ENCODE results near the gene DENND5A.
A peak's percentile ranks its signal among the peaks of the same experiment; 100 is the strongest.
"Not testable (repeated sequence)": the region's sequence is repeated elsewhere in the genome, so short reads cannot be mapped to it uniquely, and the experiment has no call there.

Gene DENND5A

DNA sequence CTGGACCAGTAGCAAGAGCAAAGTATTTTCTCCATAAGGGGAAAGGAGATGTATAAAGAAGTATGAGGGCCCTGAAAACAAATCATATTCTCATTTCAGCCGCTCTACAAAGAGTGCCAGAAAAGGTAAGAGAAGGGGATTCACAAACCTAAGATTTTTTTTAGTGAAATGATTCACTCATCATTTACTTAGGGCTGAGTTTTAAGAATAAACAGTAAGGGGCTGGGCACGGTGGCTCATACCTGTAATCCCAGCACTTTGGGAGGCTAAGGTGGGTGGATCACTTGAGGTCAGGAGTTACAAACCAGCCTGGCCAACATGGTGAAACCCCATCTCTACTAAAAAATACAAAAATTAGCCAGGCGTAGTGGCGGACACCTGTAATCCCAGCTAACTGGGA is 55.5 kb downstream of the DENND5A start:
- H3K4me3 Mint-ChIP-seq = peak overlapping the region; percentile 46
- H3K4me1 Mint-ChIP-seq (ENCODE audit: low read depth) = peaks cover 63% of the 10 kb centered on the region
- peak overlapping the region; percentile 83 for H3K27ac Mint-ChIP-seq
- not testable (repeated sequence) for H3K9me3 Mint-ChIP-seq; H3K36me3 Mint-ChIP-seq (ENCODE audit: low read depth); H3K27me3 Mint-ChIP-seq

DNA sequence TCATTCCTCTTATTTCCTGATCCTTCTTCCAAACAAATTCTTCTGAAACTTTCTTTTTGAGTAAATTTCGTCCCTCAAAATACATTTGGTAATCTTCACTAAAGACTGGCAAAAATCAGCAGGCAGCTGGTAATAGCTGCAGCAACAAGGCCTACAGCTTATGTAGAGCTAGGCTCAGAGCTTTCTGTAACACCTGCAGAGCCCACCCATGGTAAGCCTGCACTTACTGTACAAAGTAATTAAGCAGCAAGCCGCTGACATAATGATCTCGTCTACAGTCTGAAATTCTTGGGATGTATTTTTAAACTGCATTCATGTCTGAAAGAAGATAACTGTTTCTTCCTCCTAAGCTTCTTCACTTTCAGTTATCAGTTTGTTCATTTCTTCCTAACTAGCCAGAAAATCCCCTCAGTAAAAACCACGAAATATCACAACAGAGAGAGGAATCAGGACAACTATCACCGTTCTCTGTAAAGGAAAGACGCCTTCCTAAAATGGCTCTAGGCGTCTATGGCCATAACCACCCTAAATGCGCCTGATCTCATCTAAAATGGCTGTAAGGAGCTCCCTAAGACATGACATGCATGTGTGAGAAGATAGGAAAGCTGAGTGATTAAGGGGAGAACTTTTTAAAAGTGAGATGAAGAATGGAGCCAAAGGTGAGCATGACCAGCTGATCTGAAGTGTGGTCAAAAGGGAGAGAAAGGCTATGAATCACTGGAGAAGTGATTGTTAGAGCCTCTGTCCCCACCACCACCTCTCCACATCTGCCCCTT is 56.2 kb downstream of the DENND5A start:
- Mint-ChIP-seq H3K27me3 (no peaks in the 10 kb centered on the region), H3K4me1 (ENCODE audit: low read depth) (peaks cover 57% of the 10 kb centered on the region), H3K36me3 (ENCODE audit: low read depth) (peaks cover 1% of the 10 kb centered on the region), H3K9me3 (no peaks in the 10 kb centered on the region), H3K27ac (peak overlapping the region; percentile 83), H3K4me3 (peak overlapping the region; percentile 46)

DNA sequence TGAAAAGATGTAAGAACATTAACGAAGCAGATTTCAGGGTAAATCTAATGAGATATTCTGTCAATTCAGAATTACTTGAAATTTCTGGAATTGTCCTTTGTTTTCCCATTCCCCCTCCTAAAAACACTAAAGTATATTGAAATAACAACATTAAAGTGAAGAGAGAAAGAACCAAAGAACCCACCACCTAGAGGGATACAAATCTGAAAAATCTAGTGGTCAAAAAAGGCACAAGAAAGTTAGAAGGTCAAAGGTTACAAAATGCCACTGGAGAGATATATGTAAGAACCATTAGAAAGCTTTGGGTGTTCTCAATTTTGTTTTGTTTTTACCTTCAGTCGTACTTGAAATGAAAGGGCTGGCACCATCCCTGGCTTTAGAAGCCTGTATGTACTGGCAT is 57.9 kb downstream of the DENND5A start:
- Mint-ChIP-seq H3K27ac (no peak overlapping the region), H3K4me3 (no peak overlapping the region), H3K36me3 (ENCODE audit: low read depth) (peaks cover 18% of the 10 kb centered on the region), H3K4me1 (ENCODE audit: low read depth) (peaks cover 61% of the 10 kb centered on the region), H3K9me3 (no peaks in the 10 kb centered on the region), H3K27me3 (no peaks in the 10 kb centered on the region)

DNA sequence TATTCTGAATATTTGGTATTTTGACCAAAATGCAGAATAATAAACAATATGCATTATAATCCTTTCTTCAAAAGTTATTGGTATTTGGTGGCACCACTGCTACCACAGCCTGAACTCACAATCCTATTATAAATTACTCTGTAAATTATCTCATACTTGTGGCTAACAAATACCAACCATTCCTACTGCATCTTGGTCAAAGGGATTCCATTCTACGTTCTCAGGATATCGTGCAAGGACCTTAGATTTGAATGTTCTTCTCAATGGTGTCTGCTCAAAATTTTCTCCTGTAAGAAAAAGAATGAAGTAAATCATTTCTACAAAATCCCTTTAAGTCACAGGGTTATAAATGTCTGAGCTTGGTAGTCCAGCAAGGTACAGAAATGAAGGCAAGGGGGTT is 58.7 kb downstream of the DENND5A start:
- H3K4me3 Mint-ChIP-seq = no peak overlapping the region
- H3K27ac Mint-ChIP-seq = no peak overlapping the region
- peaks cover 61% of the 10 kb centered on the region for H3K4me1 Mint-ChIP-seq (ENCODE audit: low read depth)
- no peaks in the 10 kb centered on the region for H3K9me3 Mint-ChIP-seq
- H3K27me3 Mint-ChIP-seq = no peaks in the 10 kb centered on the region
- H3K36me3 Mint-ChIP-seq (ENCODE audit: low read depth) = peaks cover 25% of the 10 kb centered on the region

DNA sequence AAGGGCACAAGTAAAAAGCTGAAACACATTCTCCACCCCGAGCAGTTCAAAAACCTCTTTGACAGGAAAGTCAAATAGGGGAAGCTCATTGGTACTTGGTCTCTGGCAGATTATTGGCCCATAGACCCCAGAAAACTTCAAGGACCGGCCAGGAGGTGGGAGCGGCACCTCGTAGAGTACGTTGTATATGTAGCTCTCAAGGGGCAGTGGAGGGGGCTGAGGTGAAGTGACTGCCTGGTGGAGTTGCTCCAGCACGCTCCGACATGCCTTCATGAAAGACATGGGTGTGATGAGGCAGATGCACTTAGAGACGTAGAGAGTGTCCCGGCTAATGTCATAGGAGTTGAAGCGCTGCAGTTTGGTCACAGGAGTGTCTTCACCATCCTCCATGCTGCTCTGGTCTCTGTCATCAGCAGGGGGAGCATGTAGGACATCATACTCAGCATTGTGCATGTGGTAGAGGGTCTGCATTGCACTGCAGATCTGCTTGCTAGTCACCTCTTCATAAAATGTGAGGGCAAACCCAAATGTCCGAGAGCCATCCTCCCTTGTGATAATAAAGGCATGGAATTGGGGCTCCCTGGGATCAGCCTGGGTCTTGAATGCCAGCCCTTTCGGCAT is 61.3 kb downstream of the DENND5A start:
- no peaks in the 10 kb centered on the region for H3K9me3 Mint-ChIP-seq

DNA sequence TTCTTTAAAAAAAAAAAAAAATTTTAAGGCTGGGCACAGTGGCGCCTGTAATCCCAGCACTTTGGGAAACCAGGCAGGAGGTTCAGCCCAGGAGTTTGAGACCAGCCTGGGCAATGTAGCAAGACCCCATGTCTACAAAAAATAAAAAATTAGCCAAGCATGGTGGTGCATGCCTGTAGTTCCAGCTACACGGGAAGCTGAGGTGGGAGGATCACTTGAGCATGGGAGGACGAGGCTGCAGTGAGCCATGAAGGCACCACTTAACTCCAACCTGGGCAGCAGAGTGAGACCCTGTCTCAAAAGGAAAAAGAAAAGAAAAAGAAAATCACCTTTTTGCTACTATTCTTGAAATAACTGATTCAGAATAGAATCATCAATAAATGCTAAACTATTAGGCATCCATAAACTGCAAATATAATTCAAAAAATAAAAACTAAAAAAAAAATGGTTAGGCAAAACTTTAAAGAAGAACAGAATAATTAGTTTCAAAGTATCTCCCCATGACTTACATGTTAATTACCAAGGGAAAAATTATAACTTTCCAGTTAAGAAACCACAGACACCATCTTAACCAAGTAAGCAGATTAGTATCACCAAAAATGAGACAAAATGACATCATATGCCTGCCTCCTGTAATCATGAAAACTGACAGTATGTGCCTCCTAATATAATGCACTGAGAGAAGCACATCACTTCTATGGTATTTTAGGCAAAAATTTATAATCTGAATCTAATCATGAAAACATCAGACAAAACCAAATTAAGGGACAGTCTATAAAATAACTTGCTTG is 63.6 kb downstream of the DENND5A start:
- peak overlapping the region; percentile 24 for H3K27ac Mint-ChIP-seq
- H3K36me3 Mint-ChIP-seq (ENCODE audit: low read depth) = peaks cover 33% of the 10 kb centered on the region
- H3K27me3 Mint-ChIP-seq = no peaks in the 10 kb centered on the region
- peaks cover 31% of the 10 kb centered on the region for H3K4me1 Mint-ChIP-seq (ENCODE audit: low read depth)
- H3K4me3 Mint-ChIP-seq = peak overlapping the region; percentile 21
- no peaks in the 10 kb centered on the region for H3K9me3 Mint-ChIP-seq

More for the DNA sequence above, 61.3 kb downstream of the DENND5A start:
- no peak overlapping the region for H3K27ac Mint-ChIP-seq
- H3K4me3 Mint-ChIP-seq = no peak overlapping the region
- H3K36me3 Mint-ChIP-seq (ENCODE audit: low read depth) = peaks cover 29% of the 10 kb centered on the region
- H3K4me1 Mint-ChIP-seq (ENCODE audit: low read depth) = peaks cover 49% of the 10 kb centered on the region
- H3K27me3 Mint-ChIP-seq = no peaks in the 10 kb centered on the region

DNA sequence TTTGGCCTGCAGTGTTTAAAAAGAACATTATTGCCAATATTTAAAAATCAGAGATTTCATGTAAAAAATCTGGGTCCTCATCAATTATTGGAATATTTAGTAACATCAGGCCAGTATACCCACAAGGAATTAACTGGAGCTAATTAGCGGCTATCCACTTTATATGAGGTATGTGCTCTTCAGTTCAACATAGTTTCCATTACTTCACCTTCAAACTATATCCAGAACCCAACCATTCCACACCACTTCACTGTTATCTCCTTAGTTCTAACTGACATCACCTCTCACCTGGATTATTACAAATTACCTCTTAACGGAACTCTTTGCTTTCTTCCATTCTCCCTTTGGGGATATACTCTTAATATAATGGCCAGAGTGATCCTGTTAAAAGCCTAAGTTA is 64.7 kb downstream of the DENND5A start:
- H3K27ac Mint-ChIP-seq = no peak overlapping the region
- H3K4me3 Mint-ChIP-seq = no peak overlapping the region
- H3K36me3 Mint-ChIP-seq (ENCODE audit: low read depth) = peaks cover 33% of the 10 kb centered on the region
- no peaks in the 10 kb centered on the region for H3K9me3 Mint-ChIP-seq
- peaks cover 31% of the 10 kb centered on the region for H3K4me1 Mint-ChIP-seq (ENCODE audit: low read depth)
- no peaks in the 10 kb centered on the region for H3K27me3 Mint-ChIP-seq

DNA sequence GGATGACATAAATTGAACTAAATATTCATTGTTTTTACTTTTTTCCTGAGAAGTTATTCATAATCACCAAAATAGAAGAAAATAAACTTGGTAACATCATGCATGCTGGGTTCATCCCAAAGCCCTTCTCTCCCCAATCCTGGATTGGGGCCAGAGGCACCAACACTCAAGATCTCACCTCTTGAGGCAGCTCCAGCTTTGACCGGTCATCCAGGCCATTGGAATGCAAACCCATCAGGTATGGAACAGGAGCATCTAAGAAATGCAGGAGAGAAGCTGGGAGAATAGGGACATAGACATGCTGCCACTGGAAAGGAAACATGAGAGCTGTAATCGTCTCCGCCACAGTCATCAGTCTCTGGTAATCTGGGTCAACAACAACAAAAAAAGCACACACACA is 71.8 kb downstream of the DENND5A start:
- Mint-ChIP-seq H3K4me3 (no peak overlapping the region), H3K36me3 (ENCODE audit: low read depth) (peaks cover 51% of the 10 kb centered on the region), H3K4me1 (ENCODE audit: low read depth) (no peaks in the 10 kb centered on the region), H3K9me3 (no peaks in the 10 kb centered on the region), H3K27ac (no peak overlapping the region), H3K27me3 (no peaks in the 10 kb centered on the region)

DNA sequence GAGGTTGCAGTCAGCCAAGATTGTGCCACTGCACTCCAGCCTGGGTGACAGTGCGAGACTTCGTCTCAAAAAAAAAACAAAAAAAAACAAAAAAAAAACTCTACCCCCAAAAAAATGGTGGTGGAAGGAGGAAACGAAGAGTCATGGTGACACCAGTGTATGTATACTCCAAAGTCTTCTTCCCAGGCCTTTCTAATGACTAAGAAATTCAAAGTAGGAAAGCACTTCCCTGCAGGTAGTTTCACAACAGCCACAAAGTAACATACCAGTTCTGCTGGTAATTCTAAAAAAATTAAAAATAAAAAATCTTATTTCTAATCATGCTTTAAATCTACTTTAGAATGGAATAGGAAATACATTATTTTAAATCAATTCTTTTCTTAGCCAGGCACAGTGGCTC is 72.6 kb downstream of the DENND5A start:
- H3K9me3 Mint-ChIP-seq = no peaks in the 10 kb centered on the region
- no peaks in the 10 kb centered on the region for H3K4me1 Mint-ChIP-seq (ENCODE audit: low read depth)
- no peak overlapping the region for H3K4me3 Mint-ChIP-seq
- no peaks in the 10 kb centered on the region for H3K27me3 Mint-ChIP-seq
- H3K27ac Mint-ChIP-seq = no peak overlapping the region
- H3K36me3 Mint-ChIP-seq (ENCODE audit: low read depth) = peaks cover 54% of the 10 kb centered on the region

DNA sequence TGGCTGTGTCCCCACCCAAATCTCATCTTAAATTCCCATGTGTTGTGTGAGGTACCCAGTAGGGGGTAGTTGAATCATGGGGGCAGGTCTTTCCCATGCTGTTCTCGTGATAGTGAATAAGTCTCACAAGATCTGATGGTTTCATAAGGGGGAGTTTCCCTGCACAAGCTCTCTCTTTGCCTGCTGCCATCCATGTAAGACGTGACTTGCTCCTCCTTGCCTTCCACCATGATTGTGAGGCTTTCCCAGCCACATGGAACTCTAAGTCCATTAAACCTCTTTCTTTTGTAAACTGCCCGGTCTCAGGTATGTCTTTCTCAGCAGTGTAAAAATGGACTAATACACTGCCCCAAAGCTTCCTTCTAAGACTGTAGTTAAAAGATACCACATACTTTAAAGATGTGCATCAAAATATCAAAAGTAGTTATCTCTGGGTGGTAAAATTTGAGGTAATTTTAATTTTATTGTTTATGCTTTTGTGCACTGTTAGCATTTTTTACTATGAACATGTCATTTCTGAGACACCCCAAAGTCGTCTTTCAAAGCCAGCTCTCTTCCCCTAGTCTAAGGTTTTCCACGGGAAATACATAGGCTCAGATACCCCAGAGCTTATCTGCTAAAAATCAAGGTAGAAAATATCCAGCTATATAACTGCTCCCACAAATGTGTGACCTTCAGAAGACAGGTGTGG is 74.7 kb downstream of the DENND5A start:
- not testable (repeated sequence) for H3K9me3 Mint-ChIP-seq; H3K27ac Mint-ChIP-seq; H3K4me1 Mint-ChIP-seq (ENCODE audit: low read depth); H3K27me3 Mint-ChIP-seq; H3K4me3 Mint-ChIP-seq
- H3K36me3 Mint-ChIP-seq (ENCODE audit: low read depth) = peaks cover 62% of the 10 kb centered on the region

DNA sequence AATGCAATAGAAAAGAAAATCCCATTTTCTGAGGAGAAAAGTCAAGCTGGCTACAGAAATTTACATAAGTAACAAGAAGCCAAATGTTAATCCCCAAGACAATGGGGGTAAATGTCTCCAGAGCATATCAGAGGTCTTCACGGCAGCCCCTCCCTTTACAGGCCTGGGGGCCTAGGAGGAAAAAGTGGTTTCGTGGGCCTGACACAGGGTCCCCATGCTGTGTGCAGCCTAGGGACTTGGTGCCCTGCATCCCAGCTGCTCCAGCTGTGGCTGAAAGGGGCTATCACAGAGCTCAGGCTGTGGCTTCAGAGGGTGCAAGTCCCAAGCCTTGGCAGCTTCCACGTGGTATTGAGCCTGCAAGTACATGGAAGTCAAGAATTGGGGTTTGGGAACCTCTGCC is 76.3 kb downstream of the DENND5A start:
- not testable (repeated sequence) for H3K4me3 Mint-ChIP-seq; H3K27ac Mint-ChIP-seq; H3K9me3 Mint-ChIP-seq; H3K27me3 Mint-ChIP-seq; H3K4me1 Mint-ChIP-seq (ENCODE audit: low read depth)
- H3K36me3 Mint-ChIP-seq (ENCODE audit: low read depth) = peaks cover 65% of the 10 kb centered on the region

DNA sequence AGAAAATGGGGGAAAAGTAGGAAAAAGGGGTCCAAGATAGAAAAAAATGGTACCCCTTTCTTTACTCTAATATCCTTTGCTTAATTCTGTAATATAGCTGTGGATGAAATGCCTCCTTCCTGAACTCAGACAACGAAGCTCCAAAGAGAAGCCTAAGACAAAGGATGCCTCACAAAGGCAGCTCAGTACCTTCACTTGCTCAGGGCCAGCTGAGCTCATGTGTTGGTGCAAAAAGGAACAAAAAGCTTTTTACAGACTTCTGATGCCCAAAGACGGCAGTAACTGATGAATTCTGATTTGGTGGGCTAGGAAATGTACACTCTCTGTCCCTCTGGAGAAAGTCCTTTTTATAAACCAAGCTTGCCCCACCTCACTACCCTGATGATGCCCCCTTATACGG is 77.5 kb downstream of the DENND5A start:
- Mint-ChIP-seq H3K4me3 (no peak overlapping the region), H3K27me3 (no peaks in the 10 kb centered on the region), H3K27ac (no peak overlapping the region), H3K36me3 (ENCODE audit: low read depth) (peaks cover 57% of the 10 kb centered on the region), H3K9me3 (no peaks in the 10 kb centered on the region), H3K4me1 (ENCODE audit: low read depth) (no peaks in the 10 kb centered on the region)

DNA sequence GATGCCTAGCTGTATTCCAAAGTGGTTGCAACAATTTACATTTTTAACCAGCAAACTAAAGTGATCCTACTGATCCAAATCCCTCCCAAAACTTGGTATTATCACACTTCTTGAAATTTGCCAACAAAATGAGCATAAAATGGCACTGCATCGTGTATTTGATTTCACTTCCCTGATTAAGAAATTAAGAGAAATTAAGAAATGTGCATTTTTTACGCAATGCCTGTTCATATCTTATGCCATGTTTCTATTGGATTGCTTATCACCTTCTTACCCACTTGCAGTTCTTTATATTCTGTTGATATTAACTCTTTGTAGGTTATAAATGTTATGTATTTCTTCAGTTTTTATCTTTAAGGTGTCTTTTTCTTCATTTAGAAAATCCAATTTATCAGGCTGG is 80.6 kb downstream of the DENND5A start:
- Mint-ChIP-seq H3K4me1 (ENCODE audit: low read depth) (no peaks in the 10 kb centered on the region), H3K9me3 (no peaks in the 10 kb centered on the region), H3K27ac (no peak overlapping the region), H3K27me3 (no peaks in the 10 kb centered on the region), H3K4me3 (no peak overlapping the region), H3K36me3 (ENCODE audit: low read depth) (peaks cover 50% of the 10 kb centered on the region)

DNA sequence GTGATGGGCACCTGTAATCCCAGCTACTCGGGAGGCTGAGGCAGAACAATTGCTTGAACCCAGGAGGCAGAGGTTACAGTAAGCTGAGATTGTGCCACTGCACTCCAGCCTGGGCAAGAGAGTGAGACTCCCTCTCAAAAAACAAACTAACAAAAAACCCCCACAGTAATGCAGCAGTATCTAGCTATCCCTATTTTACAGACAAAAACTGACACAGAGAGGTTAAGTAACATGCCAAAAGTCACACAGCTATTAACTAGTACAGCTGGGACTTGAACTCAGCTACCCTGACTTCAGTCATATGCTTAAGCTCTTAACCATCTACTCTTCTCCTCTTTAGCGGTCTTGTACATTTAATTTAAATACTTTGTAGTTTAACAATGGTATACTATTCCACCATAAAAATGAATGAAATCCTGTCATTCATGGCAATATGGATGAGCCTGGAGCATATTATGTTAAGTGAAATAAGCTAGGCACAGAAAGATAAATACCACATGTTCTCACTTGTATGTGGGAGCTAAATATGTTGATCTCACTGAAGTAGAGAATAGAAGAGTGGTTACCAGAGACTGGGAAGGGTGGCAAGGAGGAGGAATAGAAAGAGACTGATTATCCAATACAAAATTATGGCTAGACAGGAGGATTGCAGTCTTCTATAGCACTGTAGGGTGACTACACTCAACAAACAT is 82.8 kb downstream of the DENND5A start:
- H3K9me3 Mint-ChIP-seq = no peaks in the 10 kb centered on the region
- H3K27ac Mint-ChIP-seq = no peak overlapping the region
- no peaks in the 10 kb centered on the region for H3K4me1 Mint-ChIP-seq (ENCODE audit: low read depth)
- peaks cover 47% of the 10 kb centered on the region for H3K36me3 Mint-ChIP-seq (ENCODE audit: low read depth)
- H3K27me3 Mint-ChIP-seq = no peaks in the 10 kb centered on the region
- H3K4me3 Mint-ChIP-seq = no peak overlapping the region
